ENCODE data around the gene GABRA1. TPM values are rescaled to one million over a fixed set of nuclear protein-coding genes. Genes with fewer than 3 reads are reported as not detected.

Gene GABRA1
- not detected for total RNA-seq
- long read RNA-seq, result 0 reads

DNA sequence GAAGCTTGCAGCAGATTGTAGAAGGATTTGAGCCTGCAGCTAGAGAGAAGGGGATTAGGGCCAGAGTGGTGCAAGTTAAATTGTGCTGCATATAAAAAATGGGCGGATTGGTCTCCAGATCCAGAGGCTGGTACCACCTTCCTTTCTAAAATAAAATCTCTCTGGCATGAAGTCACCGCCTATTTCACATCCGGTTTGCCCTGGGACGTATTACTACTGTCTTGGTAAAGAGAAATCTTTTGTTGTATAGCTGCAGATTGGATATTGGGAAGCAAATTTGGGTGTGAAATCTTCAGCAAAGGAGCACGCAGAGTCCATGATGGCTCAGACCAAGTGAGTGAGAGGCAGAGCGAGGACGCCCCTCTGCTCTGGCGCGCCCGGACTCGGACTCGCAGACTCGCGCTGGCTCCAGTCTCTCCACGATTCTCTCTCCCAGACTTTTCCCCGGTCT lies at the start of gene GABRA1:
Gene GABRA1 (plus strand): TSS at position 180 of the 451 bp plus-strand sequence. CDS start 2,691 bp downstream, outside the sequence.
- intact Hi-C loops (cut with DNase I), result no loop called here
- no peak for ATAC-seq
- DNase-seq (ENCODE audit: missing footprints), result no peak

DNA sequence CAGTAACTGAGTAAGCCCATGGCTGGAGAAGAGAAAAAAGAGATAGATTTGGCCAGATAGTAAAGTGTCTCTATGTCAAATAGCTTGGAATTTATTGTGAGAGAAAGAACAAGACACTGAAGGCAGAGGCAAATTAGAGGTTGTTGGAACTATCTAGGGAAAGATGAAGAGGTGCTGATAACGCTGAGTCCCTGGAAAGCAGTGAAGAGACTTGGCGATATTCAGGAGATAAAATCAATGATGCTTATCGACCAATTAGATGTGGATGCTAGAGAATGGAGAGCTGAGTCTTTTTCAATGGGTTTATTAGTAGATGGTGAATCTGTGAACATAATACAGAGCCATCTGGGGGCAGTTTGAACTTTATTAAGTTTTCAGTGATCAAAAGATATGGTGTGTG lies 48.6 kb upstream of the GABRA1 start:
- ATAC-seq (no peak), DNase-seq (ENCODE audit: missing footprints) (no peak)
- intact Hi-C loops (cut with DNase I), result no loop called here

GRCh38 chr5:161804263-161804662 lies 43.7 kb upstream of the GABRA1 start:
- DNase-seq (ENCODE audit: missing footprints), result no peak
- no peak for ATAC-seq
- intact Hi-C loops (cut with DNase I), result no loop called here

DNA sequence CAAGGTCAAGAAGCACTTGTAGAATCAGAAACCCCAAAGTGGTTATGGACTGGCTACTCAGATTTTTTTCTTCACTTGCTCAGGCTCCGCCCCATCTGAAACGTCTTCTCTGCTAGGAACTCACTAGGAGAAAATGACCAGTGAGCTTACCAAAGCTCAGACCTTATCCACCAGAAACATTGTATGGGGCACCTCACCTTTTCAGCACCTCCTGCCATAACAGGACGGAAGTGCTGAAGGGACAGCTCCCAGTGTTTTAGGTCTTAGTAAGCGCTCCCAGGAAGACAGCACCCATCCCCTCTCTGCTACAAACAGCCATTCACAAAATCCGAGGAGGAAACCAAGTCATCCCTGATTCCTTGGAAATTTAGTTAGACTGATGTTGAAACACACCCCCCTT lies 1.2 kb upstream of the GABRA1 start:
- intact Hi-C loops (cut with DNase I), result no loop called here
- ATAC-seq (no peak), DNase-seq (ENCODE audit: missing footprints) (no peak)

GRCh38 chr5:161847447-161847846 lies 473 bp upstream of the GABRA1 start:
- DNase-seq (ENCODE audit: missing footprints), result no peak
- intact Hi-C loops (cut with DNase I), result no loop called here
- ATAC-seq, result no peak

DNA sequence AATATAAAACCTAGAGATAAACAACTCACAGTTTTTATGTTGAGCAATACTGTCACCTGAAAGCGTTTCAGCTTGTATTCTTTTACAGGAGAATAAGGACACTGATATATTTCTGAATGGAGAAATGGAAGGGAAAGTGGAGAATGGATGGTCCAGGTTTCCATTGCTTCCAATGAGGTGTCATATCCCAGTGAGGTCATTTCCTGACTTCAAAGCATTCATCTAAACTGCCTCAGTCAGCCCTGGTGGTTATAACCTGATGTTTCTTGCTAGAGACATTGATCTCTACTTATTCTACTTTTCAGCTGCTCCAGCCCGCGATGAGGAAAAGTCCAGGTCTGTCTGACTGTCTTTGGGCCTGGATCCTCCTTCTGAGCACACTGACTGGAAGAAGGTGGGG lies 2.6 kb downstream of the GABRA1 start:
- ATAC-seq (no peak), DNase-seq (ENCODE audit: missing footprints) (no peak)
- intact Hi-C loops (cut with DNase I), result no loop called here

DNA sequence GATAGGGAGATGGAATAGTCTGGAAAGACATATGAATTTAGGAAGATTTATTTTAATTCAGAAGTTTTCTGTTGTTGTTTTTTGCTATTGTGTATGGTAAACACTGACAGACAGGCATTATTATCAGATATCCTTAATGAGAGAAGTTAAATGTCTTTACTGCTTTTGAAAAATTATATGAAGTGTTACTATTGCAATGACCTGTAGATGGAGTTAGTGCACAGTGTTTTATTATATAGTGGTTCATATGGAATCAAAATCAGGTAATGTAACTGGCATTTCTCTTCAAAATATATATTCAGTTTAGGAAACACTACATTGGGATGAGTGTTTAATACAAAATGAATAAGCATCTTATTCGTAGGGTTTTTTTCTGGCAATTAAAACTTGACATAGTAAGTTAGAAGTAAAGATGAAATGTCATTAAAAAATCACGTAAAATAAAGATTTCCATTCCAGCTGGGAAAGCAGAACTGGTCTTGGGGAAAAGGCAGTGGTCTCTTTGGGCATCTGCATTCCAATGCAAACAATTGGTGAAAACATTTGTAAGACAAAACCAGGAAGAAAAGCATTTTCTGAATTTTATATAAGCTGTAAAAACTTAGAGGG lies 3.9 kb downstream of the GABRA1 start:
- intact Hi-C loops (cut with DNase I), result no loop called here
- DNase-seq (ENCODE audit: missing footprints) (no peak), ATAC-seq (no peak)

DNA sequence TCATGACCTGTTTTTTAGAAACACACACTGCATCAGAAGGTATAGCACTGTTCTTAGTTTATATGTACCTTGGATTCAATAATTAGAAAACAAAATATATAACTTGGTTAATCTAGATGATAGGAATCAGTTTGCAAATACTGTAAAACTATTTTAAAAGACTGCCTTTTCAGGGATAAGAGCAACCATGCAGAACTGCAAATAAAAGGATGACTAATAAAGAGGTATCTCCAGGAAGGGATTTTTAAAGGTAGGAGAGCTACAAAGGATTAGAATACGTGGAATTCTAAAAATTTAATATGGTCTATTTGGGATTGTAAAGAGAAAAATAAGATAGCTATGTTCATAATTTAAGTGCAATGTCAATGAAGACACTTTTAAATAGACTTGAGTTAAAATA lies 9.4 kb downstream of the GABRA1 start:
- no peak for DNase-seq (ENCODE audit: missing footprints)
- ATAC-seq, result no peak
- intact Hi-C loops (cut with DNase I), result no loop called here

GRCh38 chr5:161863259-161863658 lies 15.3 kb downstream of the GABRA1 start:
- DNase-seq (ENCODE audit: missing footprints) (no peak), ATAC-seq (no peak)
- intact Hi-C loops (cut with DNase I), result no loop called here

GRCh38 chr5:161863811-161864210 lies 15.9 kb downstream of the GABRA1 start:
- DNase-seq (ENCODE audit: missing footprints), result no peak
- ATAC-seq, result no peak
- intact Hi-C loops (cut with DNase I), result no loop called here

GRCh38 chr5:161865510-161865909 lies 17.6 kb downstream of the GABRA1 start:
- DNase-seq (ENCODE audit: missing footprints) (no peak), ATAC-seq (no peak)
- intact Hi-C loops (cut with DNase I), result no loop called here

- ATAC-seq (no peak), DNase-seq (ENCODE audit: missing footprints) (no peak)
- intact Hi-C loops (cut with DNase I), result no loop called here
Observed at GRCh38 chr5:161889971-161890370, 42.1 kb downstream of the GABRA1 start.

- intact Hi-C loops (cut with DNase I), result no loop called here
Observed at GRCh38 chr5:161895514-161895913, 47.6 kb downstream of the GABRA1 start.

GRCh38 chr5:161897033-161897432 lies 49.1 kb downstream of the GABRA1 start:
- intact Hi-C loops (cut with DNase I), result no loop called here
- DNase-seq (ENCODE audit: missing footprints) (no peak), ATAC-seq (no peak)

More at GRCh38 chr5:161895514-161895913, 47.6 kb downstream of the GABRA1 start:
- ATAC-seq, result no peak
- DNase-seq (ENCODE audit: missing footprints), result no peak

DNA sequence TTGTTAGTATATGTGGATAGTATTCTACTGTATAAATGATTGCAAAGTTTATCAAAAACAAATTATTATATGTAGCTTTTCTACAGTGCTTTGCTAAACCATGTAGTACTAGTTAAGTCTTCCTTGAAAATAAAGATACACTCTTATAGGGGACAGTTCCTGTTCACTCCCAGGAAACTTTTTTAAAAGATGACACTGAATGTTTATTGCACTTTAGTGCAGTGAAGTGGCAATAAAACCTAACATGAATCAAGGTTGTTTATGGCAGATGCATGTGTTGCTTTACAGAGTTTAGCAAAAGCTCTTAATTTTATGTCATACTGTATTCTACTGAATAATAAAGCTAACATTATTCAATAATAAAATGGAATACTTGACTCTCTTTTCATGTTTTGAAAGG lies 51.7 kb downstream of the GABRA1 start:
- intact Hi-C loops (cut with DNase I), result no loop called here
- DNase-seq (ENCODE audit: missing footprints) (no peak), ATAC-seq (no peak)

- intact Hi-C loops (cut with DNase I), result no loop called here
- DNase-seq (ENCODE audit: missing footprints) (no peak), ATAC-seq (no peak)
Observed at GRCh38 chr5:161900981-161901380, 53.1 kb downstream of the GABRA1 start.

DNA sequence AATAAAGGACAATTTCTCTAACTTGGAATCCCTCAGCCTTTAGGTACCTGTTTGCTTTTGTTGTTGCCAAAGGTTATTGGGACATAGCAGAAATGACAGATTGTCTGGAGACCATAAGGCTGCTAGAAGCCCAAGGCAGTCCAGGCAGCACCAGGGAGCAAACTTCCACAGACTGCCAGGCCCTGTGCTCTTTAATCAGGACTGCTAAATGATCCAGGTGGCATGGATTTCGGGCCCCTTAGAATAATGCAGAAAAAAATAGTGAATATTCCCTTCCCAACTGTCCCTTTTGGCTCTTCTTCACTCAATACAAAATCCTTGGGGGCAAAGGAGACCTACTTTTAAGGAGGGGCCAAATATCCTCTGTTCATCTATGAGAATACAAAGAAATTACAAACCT lies 73.9 kb downstream of the GABRA1 start:
- ATAC-seq (no peak), DNase-seq (ENCODE audit: missing footprints) (no peak)
- intact Hi-C loops (cut with DNase I), result no loop called here

DNA sequence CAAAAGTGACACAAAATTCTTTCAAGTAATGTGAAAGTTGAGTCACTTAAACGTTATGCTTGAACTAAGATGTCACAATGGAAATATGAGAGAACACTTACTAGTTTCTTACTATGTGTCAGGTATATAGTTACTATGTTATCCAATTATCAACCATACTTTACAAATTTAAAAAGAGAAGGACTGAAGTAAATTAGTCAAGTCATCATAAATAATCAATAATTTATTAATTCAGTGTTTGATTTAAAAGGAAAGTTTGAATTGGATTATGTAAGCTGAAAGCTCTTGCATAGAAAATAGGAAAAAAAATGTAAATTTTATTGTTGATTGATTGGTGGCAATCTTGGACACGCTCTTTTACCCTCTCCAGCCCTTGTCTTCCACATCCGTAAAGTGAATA lies 76.3 kb downstream of the GABRA1 start:
- no peak for DNase-seq (ENCODE audit: missing footprints)
- intact Hi-C loops (cut with DNase I), result no loop called here

DNA sequence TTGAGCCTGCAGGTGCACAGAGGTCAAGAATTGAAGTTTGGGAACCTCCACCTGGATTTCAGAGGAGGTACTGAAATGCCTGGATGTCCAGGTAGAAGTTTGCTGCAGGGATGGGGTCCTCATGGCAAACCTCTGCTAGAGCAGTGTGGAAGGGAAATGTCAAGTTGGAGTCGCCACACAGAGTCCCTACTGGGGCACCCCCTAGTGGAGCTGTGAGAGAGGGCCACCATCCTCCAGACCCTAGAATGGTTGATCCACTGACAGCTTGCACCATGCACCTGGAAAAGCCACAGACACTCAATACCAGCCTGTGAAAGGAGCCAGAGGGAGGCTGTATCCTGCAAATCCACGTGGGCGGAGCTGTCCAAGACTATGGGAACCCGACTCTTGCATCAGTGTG lies 78.0 kb downstream of the GABRA1 start:
- ATAC-seq (no peak), DNase-seq (ENCODE audit: missing footprints) (no peak)
- intact Hi-C loops (cut with DNase I), result no loop called here

More for the DNA sequence above, 76.3 kb downstream of the GABRA1 start:
- ATAC-seq, result no peak

DNA sequence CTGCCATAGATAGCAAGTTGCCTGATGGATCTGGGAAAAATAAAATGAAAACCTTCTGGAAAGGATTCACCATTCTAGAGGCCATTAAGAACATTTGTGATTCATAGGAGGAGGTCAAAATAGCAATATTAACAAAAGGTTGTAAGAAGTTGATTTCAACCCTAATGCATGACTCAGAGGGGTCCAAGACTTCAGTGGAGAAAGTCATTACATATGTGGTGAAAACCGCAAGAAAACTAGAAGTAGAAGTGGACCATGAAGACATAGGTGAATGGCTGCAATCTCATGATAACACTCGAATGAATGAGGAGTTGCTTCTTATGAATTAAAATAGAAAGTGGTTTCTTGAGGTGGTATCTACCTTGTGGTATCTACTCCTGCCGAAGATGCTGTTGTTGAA lies 86.6 kb downstream of the GABRA1 start:
- ATAC-seq, result no peak
- intact Hi-C loops (cut with DNase I), result no loop called here
- DNase-seq (ENCODE audit: missing footprints), result no peak

DNA sequence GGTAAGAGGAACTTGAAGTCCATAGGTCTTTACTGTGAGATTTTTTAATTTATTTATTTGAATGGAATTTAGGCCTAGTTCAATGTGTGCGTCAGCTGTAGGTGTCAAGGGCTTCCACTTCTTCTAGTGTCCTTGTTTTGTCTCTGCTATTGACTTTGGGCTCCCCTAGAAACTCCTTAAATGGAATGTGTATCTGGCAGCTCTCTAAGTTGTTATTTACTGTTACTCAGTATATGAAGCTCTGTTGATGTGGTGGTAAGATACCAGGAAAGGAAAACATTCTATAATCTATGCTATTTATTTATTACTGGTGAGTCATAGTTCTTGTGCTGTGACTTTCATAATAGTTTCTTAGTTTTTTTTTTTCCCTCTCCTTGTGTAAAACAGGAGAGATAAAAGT lies 97.1 kb downstream of the GABRA1 start:
- DNase-seq (ENCODE audit: missing footprints) (no peak), ATAC-seq (no peak)
- intact Hi-C loops (cut with DNase I), result no loop called here

Data from Right ventricle myocardium inferior (tissue), 1 donor.